ENCODE measurements around the gene PRPF40B. TPM values are rescaled to one million over a fixed set of nuclear protein-coding genes. Genes with fewer than 3 reads are reported as not detected.

The PRPF40B gene
- total RNA-seq, 1 donor from 2014 or later: 9.2 TPM

DNA sequence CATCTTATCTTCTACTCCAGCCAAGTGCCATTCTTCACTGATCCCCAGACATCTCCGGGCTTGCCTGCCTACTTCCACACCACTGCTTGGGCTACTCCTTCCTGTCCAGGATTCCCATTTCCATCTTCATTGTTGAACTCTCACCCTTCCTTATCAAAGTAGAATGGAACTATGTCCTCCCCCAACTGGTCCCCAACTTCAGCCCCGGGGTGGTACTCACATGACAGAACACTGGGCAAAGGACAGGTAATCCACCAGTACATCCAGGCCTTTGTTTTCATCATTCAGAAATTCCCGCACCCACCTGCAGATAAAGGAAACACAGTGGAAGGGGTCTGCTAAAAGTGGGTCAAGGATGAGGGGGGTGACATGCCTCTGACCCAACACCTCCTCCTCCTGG is 38.4 kb downstream of the PRPF40B start:
- Mint-ChIP-seq H3K9me3 (ENCODE audit: unreplicated experiment) (no peaks in the 10 kb centered on the region), H3K36me3 (ENCODE audit: low read depth, unreplicated experiment) (peaks cover 62% of the 10 kb centered on the region), H3K4me1 (ENCODE audit: unreplicated experiment) (peaks cover 86% of the 10 kb centered on the region), H3K27ac (ENCODE audit: unreplicated experiment) (peak overlapping the region; percentile 100), H3K27me3 (ENCODE audit: unreplicated experiment) (peaks cover 8% of the 10 kb centered on the region), H3K4me3 (ENCODE audit: unreplicated experiment) (peak overlapping the region; percentile 74)
- TF ChIP-seq, protein P1, sequence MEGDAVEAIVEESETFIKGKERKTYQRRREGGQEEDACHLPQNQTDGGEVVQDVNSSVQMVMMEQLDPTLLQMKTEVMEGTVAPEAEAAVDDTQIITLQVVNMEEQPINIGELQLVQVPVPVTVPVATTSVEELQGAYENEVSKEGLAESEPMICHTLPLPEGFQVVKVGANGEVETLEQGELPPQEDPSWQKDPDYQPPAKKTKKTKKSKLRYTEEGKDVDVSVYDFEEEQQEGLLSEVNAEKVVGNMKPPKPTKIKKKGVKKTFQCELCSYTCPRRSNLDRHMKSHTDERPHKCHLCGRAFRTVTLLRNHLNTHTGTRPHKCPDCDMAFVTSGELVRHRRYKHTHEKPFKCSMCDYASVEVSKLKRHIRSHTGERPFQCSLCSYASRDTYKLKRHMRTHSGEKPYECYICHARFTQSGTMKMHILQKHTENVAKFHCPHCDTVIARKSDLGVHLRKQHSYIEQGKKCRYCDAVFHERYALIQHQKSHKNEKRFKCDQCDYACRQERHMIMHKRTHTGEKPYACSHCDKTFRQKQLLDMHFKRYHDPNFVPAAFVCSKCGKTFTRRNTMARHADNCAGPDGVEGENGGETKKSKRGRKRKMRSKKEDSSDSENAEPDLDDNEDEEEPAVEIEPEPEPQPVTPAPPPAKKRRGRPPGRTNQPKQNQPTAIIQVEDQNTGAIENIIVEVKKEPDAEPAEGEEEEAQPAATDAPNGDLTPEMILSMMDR (IDR thresholded peaks at IDR 0.05; ENCODE audit: unreplicated experiment): no peak
- no peak for DNase-seq (ENCODE audit: low spot score)

DNA sequence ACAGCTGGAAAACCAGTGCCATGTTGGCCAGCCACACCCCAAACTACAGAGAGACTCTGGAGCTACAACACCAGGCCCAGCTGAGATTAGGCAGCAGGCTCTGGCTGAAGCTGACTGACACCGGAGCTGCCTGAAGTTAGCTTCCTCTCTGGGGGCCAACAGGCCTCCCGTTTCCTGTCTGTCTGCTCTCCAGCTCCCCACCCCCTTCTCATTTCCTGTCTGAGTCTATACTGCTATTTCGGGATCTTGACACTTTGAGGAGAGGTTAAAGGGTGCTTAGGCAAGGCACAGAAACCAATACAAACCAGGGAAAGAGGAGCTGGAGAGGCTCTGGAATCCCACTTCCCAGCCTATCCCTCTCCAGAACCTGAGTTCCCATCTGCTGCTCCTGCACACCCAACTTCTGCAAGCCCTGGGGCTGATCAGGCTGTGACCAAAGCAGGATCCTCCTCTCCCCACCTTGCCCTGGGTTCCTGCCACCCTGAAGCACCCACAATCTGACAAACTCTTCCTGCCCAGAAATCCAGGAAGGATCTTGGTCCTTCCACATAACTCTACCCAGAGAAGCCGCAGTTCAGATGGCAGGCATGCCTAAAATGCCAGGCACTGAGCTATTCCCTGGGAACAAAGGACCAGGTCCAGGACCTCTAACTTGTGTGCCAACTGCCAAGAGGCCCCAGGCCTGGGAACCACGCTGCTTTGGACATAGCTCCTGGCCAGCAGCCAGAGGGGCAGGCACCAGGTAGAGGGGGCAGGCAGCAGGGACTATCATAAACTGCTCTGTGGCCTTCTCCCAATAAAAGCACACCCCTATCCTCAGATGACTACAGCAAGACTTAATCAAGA is 39.9 kb downstream of the PRPF40B start:
- H3K36me3 Mint-ChIP-seq (ENCODE audit: low read depth, unreplicated experiment): peaks cover 62% of the 10 kb centered on the region
- H3K27me3 Mint-ChIP-seq (ENCODE audit: unreplicated experiment): peaks cover 12% of the 10 kb centered on the region
- TF ChIP-seq, protein P1 (IDR thresholded peaks at IDR 0.05; ENCODE audit: unreplicated experiment): no peak
- H3K27ac Mint-ChIP-seq (ENCODE audit: unreplicated experiment): peak overlapping the region; percentile 100
- peak; percentile 72 for DNase-seq (ENCODE audit: low spot score)
- peak overlapping the region; percentile 83 for H3K4me3 Mint-ChIP-seq (ENCODE audit: unreplicated experiment)
- peaks cover 84% of the 10 kb centered on the region for H3K4me1 Mint-ChIP-seq (ENCODE audit: unreplicated experiment)
- H3K9me3 Mint-ChIP-seq (ENCODE audit: unreplicated experiment): no peaks in the 10 kb centered on the region

DNA sequence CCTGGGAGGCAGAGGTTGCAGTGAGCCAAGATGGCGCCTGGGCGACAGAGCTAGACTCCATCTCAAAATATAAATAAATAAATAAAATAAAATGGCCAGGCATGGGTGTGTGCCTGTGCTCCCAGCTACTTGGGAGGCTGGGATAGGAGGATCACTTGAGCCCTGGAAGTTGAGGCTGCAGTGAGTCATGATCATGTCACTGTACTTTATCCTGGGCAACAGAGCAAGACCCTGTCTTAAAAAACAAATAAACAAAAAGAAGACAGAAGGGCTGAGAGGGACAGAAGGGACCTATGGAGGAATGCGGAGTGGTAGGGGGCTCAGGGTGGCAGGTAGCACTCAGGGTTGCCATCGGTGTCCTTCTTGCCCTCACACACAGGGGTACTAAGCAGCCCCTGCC is 40.8 kb downstream of the PRPF40B start:
- Mint-ChIP-seq H3K4me3 (ENCODE audit: unreplicated experiment) (peak overlapping the region; percentile 65), H3K36me3 (ENCODE audit: low read depth, unreplicated experiment) (peaks cover 60% of the 10 kb centered on the region), H3K27ac (ENCODE audit: unreplicated experiment) (peak overlapping the region; percentile 92), H3K27me3 (ENCODE audit: unreplicated experiment) (peaks cover 14% of the 10 kb centered on the region), H3K9me3 (ENCODE audit: unreplicated experiment) (no peaks in the 10 kb centered on the region), H3K4me1 (ENCODE audit: unreplicated experiment) (peaks cover 85% of the 10 kb centered on the region)
- DNase-seq (ENCODE audit: low spot score): no peak
- TF ChIP-seq, protein P1 (IDR thresholded peaks at IDR 0.05; ENCODE audit: unreplicated experiment): no peak

GRCh38 chr12:49664591-49665239 is 41.4 kb downstream of the PRPF40B start:
- Mint-ChIP-seq H3K9me3 (ENCODE audit: unreplicated experiment) (no peaks in the 10 kb centered on the region), H3K4me3 (ENCODE audit: unreplicated experiment) (peak overlapping the region; percentile 65), H3K27me3 (ENCODE audit: unreplicated experiment) (peaks cover 14% of the 10 kb centered on the region), H3K4me1 (ENCODE audit: unreplicated experiment) (peaks cover 87% of the 10 kb centered on the region), H3K27ac (ENCODE audit: unreplicated experiment) (peak overlapping the region; percentile 92), H3K36me3 (ENCODE audit: low read depth, unreplicated experiment) (peaks cover 58% of the 10 kb centered on the region)
- DNase-seq (ENCODE audit: low spot score): peak; percentile 52
- TF ChIP-seq, protein P1 (IDR thresholded peaks at IDR 0.05; ENCODE audit: unreplicated experiment): no peak

GRCh38 chr12:49665384-49665783 is 42.0 kb downstream of the PRPF40B start:
- peak overlapping the region; percentile 29 for H3K4me3 Mint-ChIP-seq (ENCODE audit: unreplicated experiment)
- DNase-seq (ENCODE audit: low spot score): no peak
- no peaks in the 10 kb centered on the region for H3K9me3 Mint-ChIP-seq (ENCODE audit: unreplicated experiment)
- peaks cover 55% of the 10 kb centered on the region for H3K36me3 Mint-ChIP-seq (ENCODE audit: low read depth, unreplicated experiment)
- TF ChIP-seq, protein P1 (IDR thresholded peaks at IDR 0.05; ENCODE audit: unreplicated experiment): no peak
- H3K4me1 Mint-ChIP-seq (ENCODE audit: unreplicated experiment): peaks cover 88% of the 10 kb centered on the region
- H3K27me3 Mint-ChIP-seq (ENCODE audit: unreplicated experiment): peaks cover 17% of the 10 kb centered on the region
- H3K27ac Mint-ChIP-seq (ENCODE audit: unreplicated experiment): peak overlapping the region; percentile 92

Measured in endothelial cell (in vitro differentiated cells).